Testis (tissue), 3 donors: ENCODE results near the gene MISP. TPM values are rescaled to one million over a fixed set of nuclear protein-coding genes. Genes with fewer than 3 reads are reported as not detected.

Experiments
- DNase-seq: peaks from one replicate; pipeline ENCODE4 v3.0.0-alpha.2; 2019
- H3K27ac ChIP-seq, 2 donors: fragments of 200-600 bp; sonication (generic); one replicate each; pipeline ENCODE4 v1.5.1; 2019
- H3K27me3 ChIP-seq: fragments of 200-600 bp; sonication (generic); one replicate; pipeline ENCODE4 v1.5.1; 2019
- H3K36me3 ChIP-seq: fragments of 200-600 bp; sonication (generic); one replicate; pipeline ENCODE4 v1.5.1; 2017; ENCODE audit warnings: low read depth; ENCODE audit errors: missing control alignments
- H3K4me1 ChIP-seq: fragments of 200-600 bp; sonication (generic); one replicate; pipeline ENCODE4 v1.5.1; 2019
- H3K4me3 ChIP-seq, 2 donors: fragments of 200-600 bp; sonication (generic); one replicate each; pipeline ENCODE4 v1.5.1; 2017 to 2019
- H3K9me3 ChIP-seq: fragments of 200-600 bp; sonication (generic); one replicate; pipeline ENCODE4 v1.5.1; 2017
- POLR2A ChIP-seq: fragments of 450-650 bp; IDR thresholded peaks from one replicate; pipeline ENCODE4 v1.6.1; 2017; ENCODE audit warnings: antibody characterized with exemption, mild to moderate bottlenecking, moderate library complexity
- WGBS, 2 donors: methylation state at CpG; one replicate each; pipeline ENCODE4 v1.1.5; 2018; 5-methylcytosine and 5-hydroxymethylcytosine counted together
- intact Hi-C: fragments of 100-400 bp; cut with DNase I; formaldehyde crosslinking; loops from one replicate; pipeline ENCODE4 v1.15.1; 2023; ENCODE audit warnings: low total_unique reads
- polyA plus RNA-seq: library from polyadenylated mRNA; stranded (reverse); fragments of 350-450 nt; fragmentation: Illumina TruSeq; extraction: RNeasy Lipid Tissue Mini Kit (QIAGEN cat#74804); gene quantifications from one replicate; pipeline ENCODE4 v1.2.3, GENCODE V29; 2014; ENCODE audit warnings: low read depth, low replicate concordance; ENCODE audit not compliant: insufficient read depth
- total RNA-seq, 2 donors: library from RNA; depleted of rRNA; stranded (reverse); fragments of >200 nt; gene quantifications; one replicate each; pipeline ENCODE4 v1.2.3, GENCODE V29; 2016
- TF ChIP-seq, protein P1 (sequence below), 3 experiments: fragments of 450-650 bp in 2 of 3; fragments of 200-600 bp in 1 of 3; sonication (generic) in 1 of 3; IDR thresholded peaks; one replicate each; pipeline ENCODE4 v1.5.1; 2016 to 2019; ENCODE audit warnings: antibody characterized with exemption in 3 of 3, mild to moderate bottlenecking in 2 of 3, moderate library complexity in 1 of 3

Gene MISP
- total and polyA plus RNA-seq, 3 donors from 2014 or later: 1.1 to 3.1 (median 1.1) TPM

DNA sequence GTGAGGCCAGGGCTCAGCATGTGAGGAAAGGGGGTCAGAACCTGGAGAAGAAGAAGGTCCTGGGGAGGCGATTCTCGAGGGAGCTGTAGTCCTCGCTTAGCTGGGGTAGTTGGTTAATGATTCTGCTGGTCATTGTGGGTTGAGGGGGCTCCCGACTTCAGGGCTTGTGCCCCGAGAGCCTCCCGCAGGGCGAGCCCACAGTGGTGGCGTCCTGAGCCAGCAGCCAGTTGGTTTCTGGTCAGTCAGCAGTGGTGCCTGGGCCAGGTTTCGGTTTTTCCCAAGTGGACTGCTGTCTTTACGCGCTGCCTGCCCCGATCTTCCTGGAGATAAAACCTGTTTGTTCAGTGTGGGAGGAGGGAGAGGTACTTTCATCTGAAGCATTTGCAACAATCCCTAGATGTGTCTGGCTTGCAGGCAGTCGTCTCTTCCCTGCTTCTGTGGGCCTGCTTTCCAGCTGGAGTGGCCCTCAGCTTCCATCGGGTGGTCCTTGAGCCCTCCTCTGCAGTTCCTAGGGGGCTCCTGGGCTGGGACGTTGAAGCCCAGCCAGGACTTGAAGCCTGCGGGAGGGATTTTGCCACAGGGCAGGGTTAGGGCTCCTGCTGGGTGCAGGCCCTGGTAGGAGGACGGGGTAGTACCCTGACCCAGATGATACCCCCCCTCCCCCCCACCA is 49.6 kb downstream of the MISP start:
- Histone ChIP-seq H3K9me3 (no peaks in the 10 kb centered on the region), H3K4me1 (peaks cover 62% of the 10 kb centered on the region), H3K4me3 (no peak overlapping the region), H3K27ac (peak overlapping the region; percentile 6 to 45), H3K36me3 (no peaks in the 10 kb centered on the region), H3K27me3 (no peaks in the 10 kb centered on the region)
- peak; percentile 68 for DNase-seq
- intact Hi-C loops: no loop called here
- no peak for TF ChIP-seq POLR2A
- TF ChIP-seq, protein P1, sequence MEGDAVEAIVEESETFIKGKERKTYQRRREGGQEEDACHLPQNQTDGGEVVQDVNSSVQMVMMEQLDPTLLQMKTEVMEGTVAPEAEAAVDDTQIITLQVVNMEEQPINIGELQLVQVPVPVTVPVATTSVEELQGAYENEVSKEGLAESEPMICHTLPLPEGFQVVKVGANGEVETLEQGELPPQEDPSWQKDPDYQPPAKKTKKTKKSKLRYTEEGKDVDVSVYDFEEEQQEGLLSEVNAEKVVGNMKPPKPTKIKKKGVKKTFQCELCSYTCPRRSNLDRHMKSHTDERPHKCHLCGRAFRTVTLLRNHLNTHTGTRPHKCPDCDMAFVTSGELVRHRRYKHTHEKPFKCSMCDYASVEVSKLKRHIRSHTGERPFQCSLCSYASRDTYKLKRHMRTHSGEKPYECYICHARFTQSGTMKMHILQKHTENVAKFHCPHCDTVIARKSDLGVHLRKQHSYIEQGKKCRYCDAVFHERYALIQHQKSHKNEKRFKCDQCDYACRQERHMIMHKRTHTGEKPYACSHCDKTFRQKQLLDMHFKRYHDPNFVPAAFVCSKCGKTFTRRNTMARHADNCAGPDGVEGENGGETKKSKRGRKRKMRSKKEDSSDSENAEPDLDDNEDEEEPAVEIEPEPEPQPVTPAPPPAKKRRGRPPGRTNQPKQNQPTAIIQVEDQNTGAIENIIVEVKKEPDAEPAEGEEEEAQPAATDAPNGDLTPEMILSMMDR (IDR thresholded peaks at IDR 0.05): no peak
- 42 to 52% methylated on average over 16 to 17 of the region's 17 CpGs for whole genome bisulfite sequencing, 2 donors

DNA sequence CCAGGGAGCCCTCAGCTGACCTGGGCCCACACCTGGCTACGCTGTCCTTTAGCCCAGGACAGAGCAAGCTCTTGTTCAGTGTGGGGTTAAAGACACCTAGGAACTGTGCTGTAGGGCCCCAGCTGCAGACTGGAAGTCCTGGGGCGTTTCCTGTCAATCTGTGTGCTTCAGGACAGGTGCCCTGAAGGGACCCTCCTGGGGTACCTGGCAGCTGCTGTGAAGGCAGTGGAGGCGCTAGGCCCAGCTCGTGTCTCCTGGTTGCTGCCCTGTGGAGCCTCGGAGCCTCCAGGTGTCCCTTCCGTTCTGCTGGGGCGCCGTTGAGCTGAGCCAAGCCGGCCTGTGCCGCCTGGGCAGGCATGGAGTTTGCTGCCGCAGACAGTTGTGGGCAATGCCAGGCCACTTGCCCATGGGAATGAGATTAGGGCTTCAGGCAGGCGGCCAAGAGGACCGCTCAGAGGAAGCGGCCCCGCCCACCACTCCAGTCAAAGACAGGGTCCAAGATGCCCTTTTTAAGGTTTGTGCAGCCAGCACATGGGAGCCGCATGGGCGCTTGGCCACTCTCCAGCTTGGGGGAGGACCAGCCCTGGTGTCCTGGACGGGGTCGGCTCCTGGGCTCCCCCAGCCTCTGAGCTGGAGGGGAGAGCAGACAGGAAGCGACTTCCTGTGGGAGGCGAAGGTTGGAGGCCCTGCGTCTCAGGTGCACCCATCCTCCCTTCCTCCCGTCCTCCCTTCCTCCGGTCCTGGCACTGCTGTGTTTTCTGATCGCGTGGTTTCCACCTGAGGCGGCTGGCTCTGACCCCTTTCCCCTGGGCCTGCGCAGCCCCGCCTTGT is 50.3 kb downstream of the MISP start:
- DNase-seq: peak; percentile 92
- 36 to 47% methylated on average over 16 to 29 of the region's 29 CpGs for WGBS, 2 donors
- Histone ChIP-seq H3K27me3 (no peaks in the 10 kb centered on the region), H3K27ac (peak overlapping the region in 1 of 2 donors; percentile 45), H3K36me3 (no peaks in the 10 kb centered on the region), H3K4me3 (no peak overlapping the region), H3K4me1 (peaks cover 56% of the 10 kb centered on the region), H3K9me3 (no peaks in the 10 kb centered on the region)
- TF ChIP-seq POLR2A: no peak
- TF ChIP-seq, protein P1 (IDR thresholded peaks at IDR 0.05): no peak
- intact Hi-C loops: no loop called here

DNA sequence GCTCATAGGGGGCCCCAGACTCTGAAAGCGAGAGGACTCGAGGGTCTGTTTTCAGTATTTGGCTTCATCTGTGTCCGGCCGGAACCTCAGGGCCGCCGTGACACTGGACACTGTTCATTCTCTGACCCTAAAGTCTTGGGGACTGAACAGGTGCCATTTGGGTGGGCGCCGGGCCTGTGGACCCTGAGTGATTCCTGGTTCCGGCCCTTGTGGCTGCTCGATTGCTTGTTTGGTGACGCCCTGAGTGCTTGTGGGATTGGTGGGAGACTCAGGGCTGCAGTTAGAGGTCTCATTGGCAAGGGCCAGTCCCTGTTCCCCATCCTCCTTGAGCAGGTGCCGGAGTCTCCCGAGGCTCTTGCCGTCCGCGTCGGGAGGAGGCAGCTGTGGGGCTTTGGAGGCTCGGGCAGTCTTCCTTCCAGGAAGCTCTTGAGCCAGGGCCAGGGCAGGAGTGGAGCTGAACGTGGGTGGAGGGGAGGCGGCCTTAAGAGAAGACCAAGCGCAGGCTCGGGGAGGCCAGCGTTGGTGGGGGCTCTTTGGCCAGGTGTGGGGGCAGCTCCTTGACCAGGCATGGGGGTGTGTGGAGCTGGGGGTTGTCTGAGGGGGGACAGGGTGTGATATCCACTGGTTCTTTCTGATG is 51.1 kb downstream of the MISP start:
- no peaks in the 10 kb centered on the region for H3K27me3 ChIP-seq
- intact Hi-C loops: no loop called here
- no peak overlapping the region for H3K27ac ChIP-seq
- TF ChIP-seq, protein P1 (IDR thresholded peaks at IDR 0.05): no peak
- no peak for TF ChIP-seq POLR2A
- H3K9me3 ChIP-seq: no peaks in the 10 kb centered on the region
- peaks cover 59% of the 10 kb centered on the region for H3K4me1 ChIP-seq
- H3K4me3 ChIP-seq: no peak overlapping the region
- WGBS, 2 donors: 28 to 42% methylated on average over 11 to 23 of the region's 23 CpGs
- H3K36me3 ChIP-seq: no peaks in the 10 kb centered on the region
- peak; percentile 72 for DNase-seq

DNA sequence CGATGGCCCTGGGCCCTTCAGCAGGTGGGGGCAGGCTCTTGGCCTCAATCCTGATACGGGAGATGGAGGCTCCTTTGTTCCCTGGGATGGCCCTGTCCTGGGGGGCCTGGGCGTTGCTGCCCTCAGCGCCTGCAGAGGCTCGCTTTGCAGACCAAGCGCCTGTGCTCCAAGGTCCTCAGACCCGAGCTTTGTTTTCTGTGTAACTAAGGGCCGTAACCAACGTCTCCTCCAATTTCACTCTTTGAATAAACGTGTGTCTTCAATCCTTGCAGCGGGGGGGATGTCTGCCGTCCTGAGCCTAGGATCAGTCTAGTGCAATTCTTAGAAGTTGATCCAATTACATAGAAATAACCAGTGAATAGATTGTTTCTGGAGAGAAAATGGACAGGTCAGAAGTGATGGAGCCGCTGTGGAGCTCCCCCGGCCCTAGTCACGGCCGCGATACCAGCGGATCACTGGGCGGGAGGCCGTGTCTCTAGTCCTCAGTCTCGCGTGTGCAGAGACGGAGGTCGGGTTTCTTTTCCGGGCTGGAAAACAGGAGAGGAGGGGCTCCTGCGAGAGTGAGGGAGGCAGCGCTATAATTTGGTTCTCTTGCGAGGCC is 51.7 kb downstream of the MISP start:
- TF ChIP-seq, protein P1 (IDR thresholded peaks at IDR 0.05): no peak
- no peak for TF ChIP-seq POLR2A
- DNase-seq: no peak
- H3K4me3 ChIP-seq: no peak overlapping the region
- peaks cover 60% of the 10 kb centered on the region for H3K4me1 ChIP-seq
- H3K27me3 ChIP-seq: no peaks in the 10 kb centered on the region
- WGBS, 2 donors: 29 to 45% methylated on average over 25 to 26 of the region's 28 CpGs
- no peaks in the 10 kb centered on the region for H3K9me3 ChIP-seq
- intact Hi-C loops: no loop called here
- H3K27ac ChIP-seq: peak overlapping the region; percentile 24 to 51
- no peaks in the 10 kb centered on the region for H3K36me3 ChIP-seq
